Sigmoid colon (tissue), 4 donors: ENCODE data around the gene ZSWIM6.

Experiments used
- EP300 ChIP-seq, 4 donors: sonication (generic); formaldehyde crosslinking; IDR thresholded peaks; one replicate each; pipeline ENCODE4 v1.6.1; 2017; ENCODE audit warnings: antibody characterized with exemption in 4 of 4
- POLR2A ChIP-seq, 2 donors: fragments of 450-650 bp; IDR thresholded peaks; one replicate each; pipeline ENCODE4 v1.6.1; 2016; ENCODE audit warnings: antibody characterized with exemption in 2 of 2, mild to moderate bottlenecking in 2 of 2, moderate library complexity in 2 of 2
- POLR2AphosphoS5 ChIP-seq, 4 donors: sonication (generic); formaldehyde crosslinking; IDR thresholded peaks; one replicate each; pipeline ENCODE4 v1.6.1; 2017; ENCODE audit warnings: antibody characterized with exemption in 4 of 4
- TF ChIP-seq, protein P1 (sequence below), 4 experiments: fragments of 450-650 bp in 3 of 4; fragments of 200-600 bp in 1 of 4; IDR thresholded peaks; one replicate each; pipeline ENCODE4 v1.5.1; 2016 to 2019; ENCODE audit warnings: antibody characterized with exemption in 4 of 4, mild to moderate bottlenecking in 3 of 4, moderate library complexity in 2 of 4

DNA sequence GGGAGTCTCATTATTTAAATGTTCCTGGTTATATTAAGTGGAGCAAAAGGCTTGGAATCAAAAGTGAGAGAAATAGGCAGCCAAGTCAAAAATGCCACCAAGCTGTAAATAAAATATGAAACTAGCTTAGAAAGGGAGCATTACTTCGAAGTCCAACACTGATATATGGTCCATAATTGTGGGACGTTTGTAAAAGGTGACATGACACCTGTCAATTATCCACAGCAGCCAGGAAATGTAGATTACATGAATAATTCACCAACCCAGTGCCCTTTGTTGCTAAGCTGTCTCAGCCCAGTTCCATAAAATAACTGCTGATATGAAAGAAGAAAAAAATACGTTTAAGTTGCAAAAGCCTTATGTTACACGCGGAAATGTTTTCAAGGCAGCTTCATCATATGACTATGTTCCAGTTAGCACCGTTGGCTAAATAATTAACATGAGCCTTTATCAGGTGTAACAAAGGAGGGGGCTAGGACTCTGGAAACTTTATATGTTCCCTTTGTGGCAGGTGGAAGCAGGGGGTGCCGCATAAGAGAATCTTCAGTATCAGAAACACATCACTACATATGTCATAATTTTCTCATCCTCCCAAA is 39.9 kb upstream of the ZSWIM6 start:
- TF ChIP-seq, protein P1, sequence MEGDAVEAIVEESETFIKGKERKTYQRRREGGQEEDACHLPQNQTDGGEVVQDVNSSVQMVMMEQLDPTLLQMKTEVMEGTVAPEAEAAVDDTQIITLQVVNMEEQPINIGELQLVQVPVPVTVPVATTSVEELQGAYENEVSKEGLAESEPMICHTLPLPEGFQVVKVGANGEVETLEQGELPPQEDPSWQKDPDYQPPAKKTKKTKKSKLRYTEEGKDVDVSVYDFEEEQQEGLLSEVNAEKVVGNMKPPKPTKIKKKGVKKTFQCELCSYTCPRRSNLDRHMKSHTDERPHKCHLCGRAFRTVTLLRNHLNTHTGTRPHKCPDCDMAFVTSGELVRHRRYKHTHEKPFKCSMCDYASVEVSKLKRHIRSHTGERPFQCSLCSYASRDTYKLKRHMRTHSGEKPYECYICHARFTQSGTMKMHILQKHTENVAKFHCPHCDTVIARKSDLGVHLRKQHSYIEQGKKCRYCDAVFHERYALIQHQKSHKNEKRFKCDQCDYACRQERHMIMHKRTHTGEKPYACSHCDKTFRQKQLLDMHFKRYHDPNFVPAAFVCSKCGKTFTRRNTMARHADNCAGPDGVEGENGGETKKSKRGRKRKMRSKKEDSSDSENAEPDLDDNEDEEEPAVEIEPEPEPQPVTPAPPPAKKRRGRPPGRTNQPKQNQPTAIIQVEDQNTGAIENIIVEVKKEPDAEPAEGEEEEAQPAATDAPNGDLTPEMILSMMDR (IDR thresholded peaks at IDR 0.05): no peak
- no peak for TF ChIP-seq EP300 (IDR thresholded peaks at IDR 0.05)
- TF ChIP-seq POLR2AphosphoS5 (IDR thresholded peaks at IDR 0.05): no peak
- TF ChIP-seq POLR2A (IDR thresholded peaks at IDR 0.05): no peak
